T-cell (primary cell): ENCODE data around the gene OTX1. TPM values are rescaled to one million over a fixed set of nuclear protein-coding genes. Genes with fewer than 3 reads are reported as not detected.
A peak's percentile ranks its signal among the peaks of the same experiment; 100 is the strongest.

ENCODE experiments used
- ATAC-seq, 4 experiments: fragments of 200-7000 bp in 3 of 4; fragments of 150-1000 bp in 1 of 4; cut with Tn5 transposase; replicated peaks in 1 of 4; 1 replicate in 3 of 4; 2 replicates in 1 of 4; pipeline ENCODE4 v1.10.0; 2021; ENCODE audit warnings: moderate library complexity in 3 of 4, mild to moderate bottlenecking in 2 of 4, moderate number of reproducible peaks in 1 of 4
- CTCF ChIA-PET, 2 donors: fragments of 300-600 bp; sonication (Branson Sonifier 250); formaldehyde crosslinking; loops; one replicate each; lab custom pipeline; 2022; ENCODE audit warnings: antibody characterized with exemption in 2 of 2; lab: Charles Lee
- POLR2A ChIA-PET, 2 donors: fragments of 300-600 bp; sonication (Branson Sonifier 250); formaldehyde crosslinking; loops; one replicate each; lab custom pipeline; 2022; ENCODE audit warnings: antibody characterized with exemption in 2 of 2; lab: Charles Lee
- DNase-seq, 35 experiments: peaks; one replicate each; pipeline versions ENCODE4 v3.0.0 to v3.0.0-alpha.2; 2013 to 2023
- H3K27ac ChIP-seq: one replicate; pipeline ENCODE4 v1.5.1; 2013; ENCODE audit warnings: low read length
- H3K27me3 ChIP-seq, 2 experiments: replicated peaks in 1 of 2; 1 replicate in 1 of 2; 2 replicates in 1 of 2; pipeline versions ENCODE4 v1.6.1 to v1.7.0; 2013; ENCODE audit warnings: low read length in 1 of 2, mixed read lengths in 1 of 2; ENCODE audit not compliant: control insufficient read depth in 2 of 2, insufficient read depth in 2 of 2; ENCODE audit errors: extremely low read depth in 1 of 2
- H3K36me3 ChIP-seq, 2 donors: 1 replicate in 1 of 2; 2 replicates in 1 of 2; pipeline versions ENCODE4 v1.6.1 to v1.7.0; 2013; ENCODE audit warnings: low read length in 1 of 2; ENCODE audit not compliant: control insufficient read depth in 2 of 2, insufficient read depth in 1 of 2; ENCODE audit errors: extremely low read depth in 1 of 2
- H3K4me1 ChIP-seq, 2 experiments: 1 replicate in 1 of 2; 2 replicates in 1 of 2; pipeline versions ENCODE4 v1.6.1 to v1.7.0; 2013; ENCODE audit warnings: low read length in 2 of 2, mixed read lengths in 1 of 2; ENCODE audit not compliant: insufficient read depth in 2 of 2, control insufficient read depth in 1 of 2; ENCODE audit errors: extremely low read depth in 1 of 2
- H3K4me3 ChIP-seq, 2 donors: 1 replicate in 1 of 2; 2 replicates in 1 of 2; pipeline versions ENCODE4 v1.5.1 to v1.7.0; 2013; ENCODE audit warnings: mild to moderate bottlenecking in 2 of 2, low read length in 1 of 2, moderate library complexity in 1 of 2; ENCODE audit not compliant: control insufficient read depth in 1 of 2; ENCODE audit errors: extremely low read depth in 1 of 2
- H3K9me3 ChIP-seq: 2 replicates; pipeline ENCODE4 v1.7.0; 2013
- H3K27ac Mint-ChIP-seq, 2 donors: one replicate each; pipeline ENCODE4 v1.8.0; 2020 to 2021; ENCODE audit warnings: mild to moderate bottlenecking in 2 of 2, mixed read lengths in 2 of 2
- H3K27me3 Mint-ChIP-seq, 2 donors: one replicate each; pipeline ENCODE4 v1.8.0; 2021 to 2022; ENCODE audit warnings: mixed read lengths in 2 of 2
- H3K36me3 Mint-ChIP-seq: one replicate; pipeline ENCODE4 v1.8.0; 2021; ENCODE audit warnings: mixed read lengths
- H3K4me1 Mint-ChIP-seq, 3 donors: one replicate each; pipeline ENCODE4 v1.8.0; 2020 to 2022; ENCODE audit warnings: mixed read lengths in 3 of 3, mild to moderate bottlenecking in 1 of 3
- H3K4me3 Mint-ChIP-seq, 3 donors: one replicate each; pipeline ENCODE4 v1.8.0; 2020 to 2022; ENCODE audit warnings: mild to moderate bottlenecking in 3 of 3, mixed read lengths in 3 of 3, moderate library complexity in 3 of 3
- H3K9me3 Mint-ChIP-seq, 3 donors: one replicate each; pipeline ENCODE4 v1.8.0; 2020 to 2022; ENCODE audit warnings: mixed read lengths in 3 of 3
- WGBS: methylation state at CpG from one replicate; pipeline ENCODE4 v1.1.5; 2013; ENCODE audit warnings: missing lambda C conversion rate; ENCODE audit not compliant: insufficient coverage; 5-methylcytosine and 5-hydroxymethylcytosine counted together
- total RNA-seq, 35 experiments: library from RNA in 6 of 35; stranded (reverse) in 6 of 35; fragments of 120-200 nt in 1 of 35; gene quantifications; one replicate each; pipeline versions ENCODE4 v1.2.1 to v1.2.4 and lab custom pipeline; 2013 to 2026

The OTX1 gene
- total RNA-seq, 5 donors from 2014 or later (not counting 1 experiment from before 2014, with no cell fraction given): not detected

GRCh38 chr2:63049211-63049969 is 1.2 kb upstream of the OTX1 start:
- Histone ChIP-seq H3K27me3 (peaks cover 11 to 80% of the 10 kb centered on the region in 2 experiments), H3K9me3 (no peaks in the 10 kb centered on the region), H3K4me3 (peak overlapping the region; percentile 21 to 69), H3K36me3 (no peaks in the 10 kb centered on the region), H3K4me1 (peaks cover 18 to 57% of the 10 kb centered on the region in 2 experiments), H3K27ac (no peak overlapping the region)
- Mint-ChIP-seq H3K36me3 (peaks cover 17% of the 10 kb centered on the region), H3K4me1 (peaks cover 62 to 68% (median 66%) of the 10 kb centered on the region in 3 donors), H3K9me3 (no peaks in the 10 kb centered on the region), H3K27me3 (peaks cover 61 to 80% of the 10 kb centered on the region in 2 donors), H3K27ac (peak overlapping the region in 1 of 2 donors; percentile 69), H3K4me3 (peak overlapping the region; percentile 76 to 83 (median 82))
- ATAC-seq: no peak
- WGBS: 0% methylated on average over 1 of the region's 39 CpGs
- no peak for DNase-seq
- CTCF ChIA-PET: no interaction called here
- POLR2A ChIA-PET: interaction anchor here in 1 of 2 donors (1.0 kb wide), 1 partner anchor 9 kb away, joined by 3 read pairs; no protein-coding TSS in a partner anchor

GRCh38 chr2:63049970-63050333 is 678 bp upstream of the OTX1 start:
- peak overlapping the region; percentile 76 to 83 (median 82) for H3K4me3 Mint-ChIP-seq
- H3K36me3 Mint-ChIP-seq: peaks cover 12% of the 10 kb centered on the region
- peaks cover 67 to 73% (median 71%) of the 10 kb centered on the region in 3 donors for H3K4me1 Mint-ChIP-seq
- H3K36me3 ChIP-seq: no peaks in the 10 kb centered on the region
- WGBS: under 1% methylated on average over 28 of the region's 31 CpGs
- peaks cover 16 to 80% of the 10 kb centered on the region in 2 experiments for H3K27me3 ChIP-seq
- H3K9me3 Mint-ChIP-seq: no peaks in the 10 kb centered on the region
- H3K27ac Mint-ChIP-seq: peak overlapping the region in 1 of 2 donors; percentile 69
- H3K27ac ChIP-seq: no peak overlapping the region
- DNase-seq: peak in 1 of 35 experiments; percentile 8
- CTCF ChIA-PET: no interaction called here
- H3K4me1 ChIP-seq: peaks cover 23 to 62% of the 10 kb centered on the region in 2 experiments
- peaks cover 63 to 82% of the 10 kb centered on the region in 2 donors for H3K27me3 Mint-ChIP-seq
- H3K4me3 ChIP-seq: peak overlapping the region; percentile 21 to 69
- POLR2A ChIA-PET: interaction anchor here in 1 of 2 donors (1.0 kb wide), 1 partner anchor 9 kb away, joined by 3 read pairs; no protein-coding TSS in a partner anchor
- H3K9me3 ChIP-seq: no peaks in the 10 kb centered on the region
- ATAC-seq: peak in 3 of 4 experiments; percentile 29 to 44 (median 31)

GRCh38 chr2:63051042-63051794 is 588 bp downstream of the OTX1 start:
- Histone ChIP-seq H3K36me3 (no peaks in the 10 kb centered on the region), H3K4me3 (peak overlapping the region; percentile 49 to 83), H3K9me3 (no peaks in the 10 kb centered on the region), H3K4me1 (peaks cover 27 to 72% of the 10 kb centered on the region in 2 experiments), H3K27me3 (peaks cover 22 to 89% of the 10 kb centered on the region in 2 experiments), H3K27ac (no peak overlapping the region)
- ChIA-PET POLR2A (no interaction called here), CTCF (no interaction called here)
- no peak for ATAC-seq
- peak overlapping the region; percentile 71 to 84 (median 72) for H3K4me3 Mint-ChIP-seq
- WGBS: 3% methylated on average over 11 of the region's 42 CpGs
- H3K9me3 Mint-ChIP-seq: no peaks in the 10 kb centered on the region
- peaks cover 64 to 82% of the 10 kb centered on the region in 2 donors for H3K27me3 Mint-ChIP-seq
- H3K27ac Mint-ChIP-seq: no peak overlapping the region
- peaks cover 76 to 79% (median 78%) of the 10 kb centered on the region in 3 donors for H3K4me1 Mint-ChIP-seq
- no peaks in the 10 kb centered on the region for H3K36me3 Mint-ChIP-seq
- peak in 1 of 35 experiments; percentile 6 for DNase-seq

- peaks cover 29 to 79% of the 10 kb centered on the region in 2 experiments for H3K4me1 ChIP-seq
- POLR2A ChIA-PET: no interaction called here
Observed at GRCh38 chr2:63051795-63052333, 1.2 kb downstream of the OTX1 start.

GRCh38 chr2:63052411-63053080 is 1.9 kb downstream of the OTX1 start:
- Mint-ChIP-seq H3K36me3 (no peaks in the 10 kb centered on the region), H3K27ac (peak overlapping the region in 1 of 2 donors; percentile 61), H3K4me3 (peak overlapping the region; percentile 31 to 84 (median 37)), H3K27me3 (peaks cover 67 to 82% of the 10 kb centered on the region in 2 donors), H3K4me1 (peaks cover 78 to 80% (median 79%) of the 10 kb centered on the region in 3 donors), H3K9me3 (no peaks in the 10 kb centered on the region)
- H3K4me1 ChIP-seq: peaks cover 30 to 79% of the 10 kb centered on the region in 2 experiments
- H3K27ac ChIP-seq: no peak overlapping the region
- H3K36me3 ChIP-seq: no peaks in the 10 kb centered on the region
- H3K27me3 ChIP-seq: peaks cover 28 to 96% of the 10 kb centered on the region in 2 experiments
- ChIA-PET POLR2A (no interaction called here), CTCF (no interaction called here)
- H3K4me3 ChIP-seq: no peak overlapping the region
- ATAC-seq: no peak
- DNase-seq: no peak
- H3K9me3 ChIP-seq: no peaks in the 10 kb centered on the region
- 42% methylated on average over 26 of the region's 27 CpGs for WGBS

More at GRCh38 chr2:63051795-63052333, 1.2 kb downstream of the OTX1 start:
- no peak for ATAC-seq
- H3K36me3 Mint-ChIP-seq: no peaks in the 10 kb centered on the region
- H3K27ac Mint-ChIP-seq: no peak overlapping the region
- H3K27me3 Mint-ChIP-seq: peaks cover 65 to 82% of the 10 kb centered on the region in 2 donors
- Histone ChIP-seq H3K9me3 (no peaks in the 10 kb centered on the region), H3K27ac (no peak overlapping the region), H3K27me3 (peaks cover 24 to 95% of the 10 kb centered on the region in 2 experiments), H3K4me3 (peak overlapping the region in 1 of 2 donors; percentile 32), H3K36me3 (no peaks in the 10 kb centered on the region)
- no peak for DNase-seq
- 22% methylated on average over 38 of the region's 42 CpGs for WGBS
- peak overlapping the region; percentile 31 to 84 (median 37) for H3K4me3 Mint-ChIP-seq
- CTCF ChIA-PET: no interaction called here
- no peaks in the 10 kb centered on the region for H3K9me3 Mint-ChIP-seq
- peaks cover 76 to 78% (median 78%) of the 10 kb centered on the region in 3 donors for H3K4me1 Mint-ChIP-seq
